GM12865 (cell line): ENCODE measurements around the gene HRH3.

Experiments used
- DNase-seq: peaks from one replicate; pipeline ENCODE4 v3.0.0; 2010; ENCODE audit warnings: low read depth
- H3K4me3 ChIP-seq: 2 replicates; pipeline ENCODE4 v1.5.1; 2011; ENCODE audit warnings: mild to moderate bottlenecking, low read depth, low read length, control low read depth
- CTCF ChIP-seq: IDR thresholded peaks from 2 replicates; pipeline ENCODE4 v1.5.1; 2011; ENCODE audit warnings: low read length, control low read depth, low read depth, inconsistent platforms; ENCODE audit not compliant: insufficient read depth; ENCODE audit errors: missing control alignments

HRH3 gene

GRCh38 chr20:62246431-62246830 lies 26.4 kb upstream of the HRH3 start:
- TF ChIP-seq CTCF, result no peak
- no peak overlapping the region for H3K4me3 ChIP-seq
- no peak for DNase-seq

GRCh38 chr20:62245911-62246280 lies 25.8 kb upstream of the HRH3 start:
- H3K4me3 ChIP-seq, result no peak overlapping the region
- no peak for TF ChIP-seq CTCF
- DNase-seq, result no peak

- H3K4me3 ChIP-seq, result no peak overlapping the region
- no peak for TF ChIP-seq CTCF
- DNase-seq, result no peak
These were observed 24.6 kb upstream of the HRH3 start for GRCh38 chr20:62244644-62245108.

- no peak for TF ChIP-seq CTCF
- DNase-seq, result no peak
- H3K4me3 ChIP-seq, result no peak overlapping the region
These were observed 23.9 kb upstream of the HRH3 start for GRCh38 chr20:62243906-62244515.

- TF ChIP-seq CTCF, result no peak
- DNase-seq, result no peak
- H3K4me3 ChIP-seq, result no peak overlapping the region
These were observed 23.0 kb upstream of the HRH3 start for GRCh38 chr20:62243106-62243505.

GRCh38 chr20:62242176-62242575 lies 22.1 kb upstream of the HRH3 start:
- no peak for DNase-seq
- H3K4me3 ChIP-seq, result no peak overlapping the region
- TF ChIP-seq CTCF, result no peak

- TF ChIP-seq CTCF, result no peak
- H3K4me3 ChIP-seq, result no peak overlapping the region
- no peak for DNase-seq
These were observed 21.4 kb upstream of the HRH3 start for GRCh38 chr20:62241506-62241905.
